Smooth muscle cell (in vitro differentiated cells): ENCODE results near the gene THAP5. TPM values are rescaled to one million over a fixed set of nuclear protein-coding genes. Genes with fewer than 3 reads are reported as not detected.

Experiments
- DNase-seq: peaks from one replicate; lab custom pipeline; 2025; ENCODE audit not compliant: unreplicated experiment; lab: John Stamatoyannopoulos, UW
- H2AFZ ChIP-seq: fragments of 200-600 bp; sonication (generic); 2 replicates; pipeline ENCODE4 v1.6.0; 2016; ENCODE audit warnings: antibody characterized with exemption, low read depth, mild to moderate bottlenecking
- H3F3A ChIP-seq: fragments of 200-600 bp; sonication (generic); 2 replicates; pipeline ENCODE4 v1.6.0; 2017; ENCODE audit warnings: antibody characterized with exemption, low read depth
- H3K27ac ChIP-seq: fragments of 200-600 bp; sonication (generic); 2 replicates; pipeline ENCODE4 v1.5.1; 2016; ENCODE audit warnings: low read depth, mild to moderate bottlenecking
- H3K27me3 ChIP-seq: fragments of 200-600 bp; sonication (generic); 2 replicates; pipeline ENCODE4 v1.6.1; 2016; ENCODE audit warnings: low read depth, mild to moderate bottlenecking
- H3K36me3 ChIP-seq: fragments of 200-600 bp; sonication (generic); 2 replicates; pipeline ENCODE4 v1.5.1; 2016; ENCODE audit warnings: low read depth
- H3K4me1 ChIP-seq: fragments of 200-600 bp; sonication (generic); 2 replicates; pipeline ENCODE4 v1.5.1; 2016; ENCODE audit warnings: low read depth
- H3K4me2 ChIP-seq: fragments of 200-600 bp; sonication (generic); 2 replicates; pipeline ENCODE4 v1.6.0; 2016; ENCODE audit warnings: mild to moderate bottlenecking
- H3K4me3 ChIP-seq: fragments of 200-600 bp; sonication (generic); 2 replicates; pipeline ENCODE4 v1.5.1; 2016; ENCODE audit warnings: mild to moderate bottlenecking
- H3K79me2 ChIP-seq: fragments of 200-600 bp; sonication (generic); 2 replicates; pipeline ENCODE4 v1.6.0; 2016; ENCODE audit warnings: low read depth, mild to moderate bottlenecking
- H3K9ac ChIP-seq: fragments of 200-600 bp; sonication (generic); 2 replicates; pipeline ENCODE4 v1.6.0; 2016; ENCODE audit warnings: low read depth
- H3K9me3 ChIP-seq: fragments of 200-600 bp; sonication (generic); replicated peaks from 2 replicates; pipeline ENCODE4 v1.5.1; 2016; ENCODE audit warnings: low read depth
- H4K20me1 ChIP-seq: fragments of 200-600 bp; sonication (generic); 2 replicates; pipeline ENCODE4 v1.6.0; 2016; ENCODE audit warnings: low read depth
- CTCF ChIP-seq: fragments of 200-600 bp; sonication (generic); IDR thresholded peaks from 2 replicates; pipeline ENCODE4 v1.5.1; 2017; ENCODE audit warnings: borderline replicate concordance, mild to moderate bottlenecking, antibody characterized with exemption; ENCODE audit not compliant: insufficient read depth, poor library complexity, severe bottlenecking
- WGBS: methylation state at CpG from one replicate; pipeline ENCODE4 v1.1.7; 2016; ENCODE audit warnings: low lambda C conversion rate; 5-methylcytosine and 5-hydroxymethylcytosine counted together
- polyA plus RNA-seq: library from polyadenylated mRNA; unstranded; fragments of >200 nt; fragmentation: Nextera tagmentation; extraction: Ambion mirVana; gene quantifications from 2 replicates; pipeline ENCODE4 v1.2.1, GENCODE V29; 2016
- total RNA-seq: library from RNA; depleted of rRNA; stranded (reverse); fragments of >200 nt; gene quantifications from 2 replicates; pipeline ENCODE4 v1.2.3, GENCODE V29; 2014

The THAP5 gene
- total and polyA plus RNA-seq, 2 experiments from 2014 or later: 9.4 to 45.0 TPM

GRCh38 chr7:108600399-108600798 is 30.9 kb upstream of the THAP5 start:
- no peak overlapping the region for H2AFZ ChIP-seq

GRCh38 chr7:108598914-108599580 is 29.5 kb upstream of the THAP5 start:
- H3K27ac ChIP-seq: no peak overlapping the region
- no peak overlapping the region for H3K9ac ChIP-seq
- H2AFZ ChIP-seq: no peak overlapping the region
- 91% methylated on average over 6 of the region's 6 CpGs for WGBS
- peaks cover 3% of the 10 kb centered on the region for H3K27me3 ChIP-seq
- no peaks in the 10 kb centered on the region for H3K4me1 ChIP-seq
- no peaks in the 10 kb centered on the region for H3K9me3 ChIP-seq
- no peak for TF ChIP-seq CTCF
- no peak overlapping the region for H3K4me3 ChIP-seq
- no peaks in the 10 kb centered on the region for H3F3A ChIP-seq
- no peak for DNase-seq
- H4K20me1 ChIP-seq: no peaks in the 10 kb centered on the region
- no peaks in the 10 kb centered on the region for H3K36me3 ChIP-seq
- H3K4me2 ChIP-seq: no peak overlapping the region
- no peaks in the 10 kb centered on the region for H3K79me2 ChIP-seq

More at GRCh38 chr7:108600399-108600798, 30.9 kb upstream of the THAP5 start:
- no peaks in the 10 kb centered on the region for H3K79me2 ChIP-seq
- no peaks in the 10 kb centered on the region for H4K20me1 ChIP-seq
- no peak overlapping the region for H3K27ac ChIP-seq
- WGBS: 84% methylated on average over 1 of the region's 1 CpG
- H3K4me3 ChIP-seq: no peak overlapping the region
- H3K4me1 ChIP-seq: no peaks in the 10 kb centered on the region
- no peaks in the 10 kb centered on the region for H3F3A ChIP-seq
- no peak overlapping the region for H3K4me2 ChIP-seq
- no peak overlapping the region for H3K9ac ChIP-seq
- DNase-seq: no peak
- peaks cover 3% of the 10 kb centered on the region for H3K27me3 ChIP-seq
- no peaks in the 10 kb centered on the region for H3K36me3 ChIP-seq
- no peak for TF ChIP-seq CTCF
- H3K9me3 ChIP-seq: no peaks in the 10 kb centered on the region

- DNase-seq: no peak
- TF ChIP-seq CTCF: no peak
- Histone ChIP-seq H3K79me2 (no peaks in the 10 kb centered on the region), H3K36me3 (no peaks in the 10 kb centered on the region), H3K9me3 (no peaks in the 10 kb centered on the region), H2AFZ (no peak overlapping the region), H3K27ac (no peak overlapping the region), H3K4me3 (no peak overlapping the region), H3K27me3 (peaks cover 3% of the 10 kb centered on the region), H3K4me2 (no peak overlapping the region), H3K9ac (no peak overlapping the region), H4K20me1 (no peaks in the 10 kb centered on the region), H3K4me1 (no peaks in the 10 kb centered on the region), H3F3A (no peaks in the 10 kb centered on the region)
- 73% methylated on average over 2 of the region's 2 CpGs for WGBS
Measured at GRCh38 chr7:108598153-108598552, 28.6 kb upstream of the THAP5 start.

- no peaks in the 10 kb centered on the region for H3F3A ChIP-seq
- no peak for DNase-seq
- H3K27me3 ChIP-seq: peaks cover 3% of the 10 kb centered on the region
- no peaks in the 10 kb centered on the region for H3K4me1 ChIP-seq
- no peak overlapping the region for H2AFZ ChIP-seq
- WGBS: 96% methylated on average over 4 of the region's 4 CpGs
- TF ChIP-seq CTCF: no peak
- no peaks in the 10 kb centered on the region for H3K36me3 ChIP-seq
- no peak overlapping the region for H3K4me2 ChIP-seq
- H4K20me1 ChIP-seq: no peaks in the 10 kb centered on the region
- H3K9me3 ChIP-seq: no peaks in the 10 kb centered on the region
- no peak overlapping the region for H3K9ac ChIP-seq
- H3K27ac ChIP-seq: no peak overlapping the region
- H3K4me3 ChIP-seq: no peak overlapping the region
- no peaks in the 10 kb centered on the region for H3K79me2 ChIP-seq
Measured at GRCh38 chr7:108596560-108596959, 27.1 kb upstream of the THAP5 start.
